IgD-negative memory B cell (primary cell): ENCODE measurements around the gene JAKMIP2. TPM values are rescaled to one million over a fixed set of nuclear protein-coding genes. Genes with fewer than 3 reads are reported as not detected.

Source experiments
- H3K27ac Mint-ChIP-seq, 3 donors: one replicate each; pipeline ENCODE4 v1.8.0; 2020 to 2022; ENCODE audit warnings: mild to moderate bottlenecking in 3 of 3, mixed read lengths in 3 of 3, moderate library complexity in 1 of 3
- H3K27me3 Mint-ChIP-seq: one replicate; pipeline ENCODE4 v1.8.0; 2021; ENCODE audit warnings: mixed read lengths
- H3K36me3 Mint-ChIP-seq: one replicate; pipeline ENCODE4 v1.8.0; 2020; ENCODE audit warnings: mild to moderate bottlenecking, mixed read lengths
- H3K4me1 Mint-ChIP-seq, 3 donors: one replicate each; pipeline ENCODE4 v1.8.0; 2020 to 2022; ENCODE audit warnings: mixed read lengths in 3 of 3, mild to moderate bottlenecking in 1 of 3
- H3K4me3 Mint-ChIP-seq, 4 donors: one replicate each; pipeline ENCODE4 v1.8.0; 2020 to 2022; ENCODE audit warnings: mild to moderate bottlenecking in 4 of 4, mixed read lengths in 4 of 4, moderate library complexity in 3 of 4
- H3K9me3 Mint-ChIP-seq, 3 donors: one replicate each; pipeline ENCODE4 v1.8.0; 2020 to 2021; ENCODE audit warnings: mixed read lengths in 3 of 3, mild to moderate bottlenecking in 1 of 3
- polyA plus RNA-seq: library from polyadenylated mRNA; unstranded; fragments of 300-500 nt; fragmentation: Illumina TruSeq; gene quantifications from one replicate; pipeline ENCODE4 v1.2.3, GENCODE V29; 2021

Gene JAKMIP2
- polyA plus RNA-seq, 1 donor from 2014 or later = 0.14 TPM

DNA sequence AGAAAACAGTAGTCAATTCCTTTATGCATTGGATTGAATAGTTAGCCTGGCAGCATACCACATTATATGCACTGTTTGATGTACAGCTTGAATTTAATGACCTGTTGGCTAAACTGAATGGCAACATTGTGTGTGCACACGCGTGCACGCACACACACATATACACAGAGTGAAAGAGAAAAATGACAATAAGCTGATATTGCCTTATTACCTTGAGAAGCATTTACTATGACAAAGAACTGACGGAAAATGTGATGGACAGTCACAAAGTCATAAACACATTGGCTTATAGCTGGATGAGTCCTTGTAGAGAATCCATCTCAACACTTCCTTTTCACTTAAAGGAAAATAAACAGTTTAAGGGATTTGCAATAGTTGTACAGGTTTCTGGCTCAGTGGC, 15.5 kb downstream of the JAKMIP2 start:
- Mint-ChIP-seq H3K4me3 (no peak overlapping the region), H3K4me1 (no peaks in the 10 kb centered on the region), H3K36me3 (no peaks in the 10 kb centered on the region), H3K27ac (no peak overlapping the region), H3K9me3 (no peaks in the 10 kb centered on the region), H3K27me3 (no peaks in the 10 kb centered on the region)

DNA sequence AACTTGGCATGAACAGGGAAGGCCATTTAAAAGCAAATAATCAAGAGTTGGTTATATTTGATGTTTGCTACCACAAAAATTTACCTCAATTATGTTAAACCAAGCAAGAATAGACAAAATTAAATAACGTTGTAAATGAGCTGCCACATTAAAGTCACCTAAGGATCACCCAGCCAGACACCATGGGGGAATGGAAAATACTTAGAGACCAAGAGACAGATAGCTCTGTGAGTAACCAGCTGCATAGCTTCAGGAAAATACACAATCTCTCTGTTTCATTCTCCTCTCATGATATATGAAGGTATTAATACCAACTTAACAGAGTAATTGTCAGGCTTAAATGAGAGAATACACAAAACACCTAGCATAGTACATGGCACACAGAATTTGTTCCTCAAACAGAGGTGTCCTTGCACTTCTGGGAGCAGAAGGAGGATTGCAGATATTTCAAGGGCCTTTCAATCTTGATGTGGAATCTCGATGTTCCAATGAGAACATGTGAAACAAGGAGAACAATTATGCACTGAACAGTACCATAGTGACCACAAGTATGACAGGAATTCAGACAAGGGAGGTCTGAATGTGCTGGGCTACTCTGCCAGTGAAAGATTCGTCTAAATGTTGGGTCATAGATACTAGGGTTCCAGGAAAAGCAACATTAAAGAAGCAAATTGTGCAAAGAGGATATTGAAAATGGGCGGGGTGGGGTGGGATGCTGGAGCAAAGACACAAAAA, 18.6 kb downstream of the JAKMIP2 start:
- no peaks in the 10 kb centered on the region for H3K4me1 Mint-ChIP-seq
- peaks cover 0 to under 1% (median 0%) of the 10 kb centered on the region in 3 donors for H3K9me3 Mint-ChIP-seq
- H3K4me3 Mint-ChIP-seq = no peak overlapping the region
- H3K27ac Mint-ChIP-seq = no peak overlapping the region
- H3K36me3 Mint-ChIP-seq = no peaks in the 10 kb centered on the region
- H3K27me3 Mint-ChIP-seq = no peaks in the 10 kb centered on the region

DNA sequence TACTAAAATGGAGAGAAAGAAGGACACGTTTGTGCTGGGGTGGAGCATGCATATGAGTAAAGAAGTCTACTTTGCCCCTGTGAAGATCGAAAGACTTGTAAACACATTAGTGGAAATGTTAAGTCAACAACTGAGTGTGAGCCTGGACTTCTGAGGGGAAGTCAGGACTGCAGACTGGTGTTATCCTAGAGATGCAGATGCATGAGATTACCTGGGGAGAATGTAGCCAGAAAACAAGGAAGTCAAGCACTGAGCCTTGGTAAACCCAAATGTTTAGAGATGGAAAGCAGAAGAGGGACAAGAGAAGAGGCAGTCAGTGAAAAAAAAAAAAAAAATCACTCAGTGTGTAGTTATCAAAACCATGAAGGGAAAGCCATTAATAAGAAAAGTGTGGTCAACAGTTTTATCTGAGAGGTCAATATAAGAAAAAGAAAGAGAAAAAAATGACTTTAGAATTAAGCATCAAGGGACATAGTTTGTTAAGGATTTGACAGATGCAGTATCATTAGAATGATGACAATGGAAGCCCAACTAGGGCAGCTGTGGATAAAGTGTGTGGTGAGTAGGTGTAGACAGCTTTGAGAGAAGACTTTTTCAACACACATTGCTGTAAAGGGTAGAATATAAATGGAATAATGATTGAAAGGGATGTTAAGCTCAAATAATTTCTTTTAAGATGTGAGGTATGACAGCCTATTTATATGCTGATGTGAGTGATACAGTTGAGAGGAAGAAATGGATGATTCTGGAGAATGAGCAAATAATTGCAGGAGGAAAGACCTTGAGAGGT, 22.2 kb downstream of the JAKMIP2 start:
- Mint-ChIP-seq H3K36me3 (no peaks in the 10 kb centered on the region), H3K27me3 (no peaks in the 10 kb centered on the region), H3K4me3 (no peak overlapping the region), H3K4me1 (no peaks in the 10 kb centered on the region), H3K27ac (no peak overlapping the region), H3K9me3 (peaks cover 0 to 3% (median 0%) of the 10 kb centered on the region in 3 donors)

DNA sequence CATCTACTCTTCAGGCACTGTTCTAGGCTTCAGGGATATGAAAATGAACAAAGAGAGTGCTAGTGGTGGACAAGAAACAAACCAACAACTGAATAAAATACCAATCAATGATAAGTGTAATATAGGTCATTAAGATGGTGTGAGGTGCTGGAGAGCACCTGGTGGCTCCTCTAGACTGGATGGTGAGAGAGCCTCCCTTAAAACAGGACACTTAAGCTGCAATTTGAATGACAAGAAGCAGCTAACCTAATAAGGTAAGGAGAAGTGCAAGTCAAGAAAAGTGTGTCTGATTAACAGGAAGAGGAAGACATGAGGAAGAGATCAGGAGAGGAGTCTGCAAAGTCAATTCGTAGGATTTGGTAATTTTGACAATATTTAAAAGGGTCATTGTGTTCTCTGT, 23.1 kb downstream of the JAKMIP2 start:
- Mint-ChIP-seq H3K4me3 (no peak overlapping the region), H3K4me1 (no peaks in the 10 kb centered on the region), H3K27me3 (no peaks in the 10 kb centered on the region), H3K36me3 (no peaks in the 10 kb centered on the region), H3K9me3 (peaks cover 0 to 3% (median 0%) of the 10 kb centered on the region in 3 donors), H3K27ac (no peak overlapping the region)

DNA sequence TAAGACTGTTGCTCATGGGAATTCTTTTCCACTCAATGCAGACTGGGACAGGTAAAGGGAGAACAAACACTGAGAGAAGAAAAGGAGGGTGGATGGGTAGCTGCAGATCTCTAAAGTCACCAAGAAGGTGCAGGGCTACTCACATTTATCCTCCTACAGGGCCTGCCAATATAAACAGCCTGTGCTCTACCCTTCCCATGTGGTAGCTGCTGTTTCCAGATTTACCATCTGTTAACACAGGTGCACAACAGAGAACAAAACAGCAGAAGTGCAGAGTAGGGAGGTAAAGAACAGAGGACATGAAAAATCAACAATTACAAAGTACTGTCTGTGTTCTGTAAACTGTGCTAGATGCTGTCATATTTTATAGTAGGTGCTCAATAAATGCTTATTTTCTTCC, 26.0 kb downstream of the JAKMIP2 start:
- H3K27me3 Mint-ChIP-seq = no peaks in the 10 kb centered on the region
- H3K4me1 Mint-ChIP-seq = no peaks in the 10 kb centered on the region
- peaks cover 3% of the 10 kb centered on the region for H3K36me3 Mint-ChIP-seq
- no peak overlapping the region for H3K4me3 Mint-ChIP-seq
- H3K27ac Mint-ChIP-seq = no peak overlapping the region
- H3K9me3 Mint-ChIP-seq = peaks cover 0 to 3% (median 0%) of the 10 kb centered on the region in 3 donors

DNA sequence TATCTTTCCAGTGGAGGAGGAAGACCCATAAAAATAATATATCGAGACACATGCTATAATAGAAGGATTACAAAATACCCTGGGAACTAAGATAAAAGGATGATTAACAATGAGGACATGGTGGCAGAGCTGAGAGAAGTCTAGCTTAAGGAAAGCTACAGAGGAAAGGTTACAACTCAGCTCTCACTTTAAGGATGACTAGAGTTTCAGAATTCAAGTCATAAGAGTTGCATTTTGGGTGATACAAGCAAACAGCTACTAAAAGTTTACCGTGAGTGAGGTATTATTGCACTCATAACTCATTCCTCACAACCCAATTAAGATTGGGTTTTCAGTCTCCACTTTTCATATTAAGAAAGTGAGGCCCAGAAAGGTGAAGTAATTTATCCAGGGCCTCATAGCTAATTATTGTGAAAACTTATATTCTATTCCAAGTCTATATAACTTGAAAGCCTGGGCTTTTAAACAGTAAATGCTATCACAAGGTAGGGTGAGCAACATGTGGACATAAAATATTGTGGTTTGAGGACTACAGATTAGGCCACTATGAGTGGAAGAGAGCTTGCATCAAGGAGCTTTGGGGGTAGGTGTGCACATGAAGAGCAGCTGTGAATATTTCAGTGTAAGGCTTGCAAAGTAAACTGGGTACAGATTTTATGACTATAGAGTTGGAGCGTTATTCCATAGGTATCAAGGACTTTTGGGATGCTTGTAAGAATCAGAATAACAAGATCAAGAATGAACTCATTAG, 28.0 kb downstream of the JAKMIP2 start:
- Mint-ChIP-seq H3K4me1 (no peaks in the 10 kb centered on the region), H3K9me3 (peaks cover 0 to 3% (median 0%) of the 10 kb centered on the region in 3 donors), H3K36me3 (peaks cover 7% of the 10 kb centered on the region), H3K27ac (no peak overlapping the region), H3K27me3 (no peaks in the 10 kb centered on the region), H3K4me3 (no peak overlapping the region)

DNA sequence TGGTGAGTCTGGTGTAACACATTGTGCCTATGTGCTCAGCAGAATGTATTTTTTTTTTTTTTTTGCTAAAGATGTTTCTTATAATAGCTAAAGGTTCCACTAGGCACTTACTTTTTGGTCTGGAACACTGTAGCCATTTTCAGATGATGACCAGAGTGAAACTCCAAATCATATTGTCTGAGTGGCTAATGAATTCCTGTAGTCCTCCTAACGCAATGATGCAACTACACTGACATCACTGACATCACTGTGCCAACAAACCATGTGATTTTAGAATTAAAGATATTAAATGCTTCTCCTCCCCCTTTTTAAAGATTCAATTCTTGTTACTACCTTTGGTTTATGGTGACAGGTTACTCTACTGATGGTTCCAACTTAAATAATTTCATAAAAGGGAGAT, 28.8 kb downstream of the JAKMIP2 start:
- H3K27me3 Mint-ChIP-seq = no peaks in the 10 kb centered on the region
- H3K27ac Mint-ChIP-seq = no peak overlapping the region
- H3K4me3 Mint-ChIP-seq = no peak overlapping the region
- no peaks in the 10 kb centered on the region for H3K4me1 Mint-ChIP-seq
- H3K36me3 Mint-ChIP-seq = peaks cover 7% of the 10 kb centered on the region
- H3K9me3 Mint-ChIP-seq = peaks cover 0 to under 1% (median 0%) of the 10 kb centered on the region in 3 donors

DNA sequence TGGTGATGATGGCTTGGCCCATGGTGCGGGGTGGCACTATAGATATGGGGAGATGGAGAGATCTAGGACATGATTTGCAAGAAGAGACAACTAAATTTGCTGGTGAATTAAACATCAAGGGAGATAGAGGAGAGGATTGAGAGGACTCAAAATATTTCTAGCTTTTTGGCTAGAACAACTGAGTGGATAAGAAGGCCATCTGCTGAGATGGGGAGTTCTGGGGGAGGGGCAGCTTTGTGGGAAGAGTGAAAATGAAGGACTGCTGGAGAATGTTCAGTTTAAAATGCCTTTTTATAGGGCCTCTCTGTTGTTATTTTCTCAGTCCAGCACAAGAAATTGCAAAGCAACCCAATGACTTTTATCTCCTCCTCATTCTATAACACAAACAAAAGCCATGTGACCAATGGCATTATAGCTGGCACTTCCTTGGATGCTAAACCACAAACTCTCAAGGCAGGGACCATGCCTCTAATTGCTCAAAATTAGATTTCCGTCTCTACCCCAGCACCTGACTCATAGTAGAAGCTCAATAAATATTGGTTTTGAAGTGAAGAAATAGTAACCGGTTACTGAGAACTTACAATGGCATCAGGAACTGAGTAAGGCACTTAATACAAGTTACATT, 29.8 kb downstream of the JAKMIP2 start:
- no peaks in the 10 kb centered on the region for H3K4me1 Mint-ChIP-seq
- H3K27me3 Mint-ChIP-seq = no peaks in the 10 kb centered on the region
- no peaks in the 10 kb centered on the region for H3K9me3 Mint-ChIP-seq
- H3K4me3 Mint-ChIP-seq = no peak overlapping the region
- no peak overlapping the region for H3K27ac Mint-ChIP-seq
- H3K36me3 Mint-ChIP-seq = peaks cover 7% of the 10 kb centered on the region

DNA sequence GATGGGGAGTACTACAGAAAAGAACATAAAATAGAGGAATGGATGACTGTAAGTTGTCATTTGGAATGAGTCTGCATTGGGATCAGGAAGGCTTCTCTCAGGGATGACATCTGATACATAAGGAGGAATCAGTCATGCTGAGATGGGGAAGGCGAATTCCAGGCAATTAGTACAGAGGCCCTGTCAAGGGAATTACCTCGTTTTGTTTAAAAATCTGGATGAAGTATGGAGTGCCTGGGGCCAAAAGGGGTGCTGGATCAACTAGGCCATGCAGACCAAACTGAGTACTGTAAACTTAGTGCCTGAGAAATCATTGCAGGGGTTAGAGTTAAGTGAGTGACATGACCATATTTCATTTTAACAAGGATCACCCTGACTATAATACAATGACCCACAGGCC, 30.5 kb downstream of the JAKMIP2 start:
- no peak overlapping the region for H3K4me3 Mint-ChIP-seq
- no peaks in the 10 kb centered on the region for H3K4me1 Mint-ChIP-seq
- no peaks in the 10 kb centered on the region for H3K27me3 Mint-ChIP-seq
- H3K9me3 Mint-ChIP-seq = no peaks in the 10 kb centered on the region
- peaks cover 7% of the 10 kb centered on the region for H3K36me3 Mint-ChIP-seq
- H3K27ac Mint-ChIP-seq = no peak overlapping the region

DNA sequence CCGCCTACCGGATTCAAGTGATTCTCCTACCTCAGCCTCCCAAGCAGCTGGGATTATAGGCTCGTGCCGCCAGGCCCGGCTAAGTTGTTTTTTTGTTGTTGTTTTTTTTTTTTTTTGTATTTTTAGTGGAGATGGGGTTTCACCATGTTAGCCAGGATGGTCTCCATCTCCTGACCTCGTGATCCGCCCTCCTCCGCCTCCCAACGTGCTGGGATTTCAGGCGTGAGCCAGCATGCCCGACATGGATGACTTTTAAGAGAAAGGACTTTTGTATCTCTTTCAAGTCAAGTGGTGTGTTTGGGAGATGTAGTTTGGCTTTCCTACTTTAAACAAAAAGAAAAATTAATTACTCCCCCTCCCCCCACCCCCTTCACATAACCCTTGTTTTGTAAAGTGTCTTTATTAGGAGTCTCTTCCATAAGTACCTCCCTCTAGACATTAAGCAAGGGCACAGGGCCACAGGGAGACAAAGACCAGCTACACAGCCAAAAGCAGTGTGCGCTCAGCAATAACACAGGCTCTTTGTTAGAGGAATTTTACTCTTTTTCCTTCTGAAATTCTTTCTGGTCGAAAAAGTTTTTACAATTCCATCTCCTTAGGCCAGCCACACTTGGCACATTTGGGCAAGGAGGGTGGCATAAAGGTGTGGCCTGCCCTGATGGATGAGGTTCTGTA, 31.2 kb downstream of the JAKMIP2 start:
- no peak overlapping the region for H3K4me3 Mint-ChIP-seq

DNA sequence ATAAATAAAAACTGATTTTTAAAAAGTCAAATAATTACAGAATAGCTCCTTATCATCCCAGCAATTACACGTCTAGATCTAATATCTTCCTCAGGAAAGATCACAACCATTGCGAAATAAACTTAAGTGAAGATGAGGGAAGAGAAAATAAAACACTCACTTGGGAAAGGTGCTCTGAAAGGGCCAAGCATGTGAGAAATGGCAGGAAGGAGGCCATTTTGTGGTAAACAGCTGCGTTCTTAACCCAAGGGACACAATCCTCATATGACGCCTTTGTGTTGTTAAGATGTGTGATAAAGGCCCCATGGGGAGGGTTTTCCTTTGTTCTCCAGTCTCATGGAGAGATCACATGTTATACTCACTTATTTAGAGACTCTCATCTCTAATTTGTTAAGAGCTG, 32.5 kb downstream of the JAKMIP2 start:
- Mint-ChIP-seq H3K4me1 (no peaks in the 10 kb centered on the region), H3K36me3 (peaks cover 7% of the 10 kb centered on the region), H3K27ac (no peak overlapping the region), H3K9me3 (no peaks in the 10 kb centered on the region), H3K27me3 (no peaks in the 10 kb centered on the region), H3K4me3 (no peak overlapping the region)

More for the DNA sequence above, 31.2 kb downstream of the JAKMIP2 start:
- H3K4me1 Mint-ChIP-seq = no peaks in the 10 kb centered on the region
- no peaks in the 10 kb centered on the region for H3K27me3 Mint-ChIP-seq
- no peaks in the 10 kb centered on the region for H3K9me3 Mint-ChIP-seq
- H3K36me3 Mint-ChIP-seq = peaks cover 7% of the 10 kb centered on the region
- no peak overlapping the region for H3K27ac Mint-ChIP-seq

DNA sequence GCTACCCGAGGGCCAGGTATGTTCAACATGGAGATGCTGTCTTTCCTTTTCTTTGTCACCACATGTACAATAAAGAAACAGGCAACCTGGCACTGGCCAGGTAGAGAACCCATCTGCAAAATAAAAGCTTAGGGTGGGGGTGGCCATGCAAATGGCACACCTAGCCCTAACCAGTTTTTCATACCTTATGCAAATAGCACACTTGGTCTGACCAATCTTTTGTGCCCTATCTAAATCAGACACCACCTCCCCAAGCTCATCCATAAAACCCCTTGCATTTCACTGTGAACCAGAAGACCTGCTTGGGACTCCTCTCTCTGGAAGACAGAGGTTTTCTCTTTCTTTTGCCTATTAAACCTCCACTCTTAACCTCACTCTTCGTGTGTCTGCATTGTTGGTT, 33.9 kb downstream of the JAKMIP2 start:
- Mint-ChIP-seq H3K36me3 (peaks cover 9% of the 10 kb centered on the region), H3K9me3 (no peaks in the 10 kb centered on the region), H3K27me3 (no peaks in the 10 kb centered on the region), H3K4me1 (no peaks in the 10 kb centered on the region), H3K4me3 (no peak overlapping the region), H3K27ac (no peak overlapping the region)

DNA sequence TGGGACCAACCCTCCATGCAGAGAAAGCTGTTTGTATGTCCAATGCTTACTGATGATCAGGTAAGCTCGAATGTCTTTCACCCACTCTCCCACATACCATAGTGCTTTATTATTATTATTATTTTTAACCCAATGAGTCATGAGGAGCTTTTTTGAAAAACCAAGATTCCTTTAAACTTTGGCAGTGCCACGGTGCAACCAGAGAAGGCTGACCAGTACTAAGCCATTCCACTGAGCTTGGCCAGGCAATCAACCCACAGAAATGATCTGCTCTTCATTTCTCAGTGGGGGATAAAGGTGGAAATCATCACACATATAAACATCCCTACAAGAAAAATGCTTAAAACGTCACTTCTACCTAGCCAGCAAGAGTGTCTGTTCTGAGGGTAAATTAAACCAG, 35.5 kb downstream of the JAKMIP2 start:
- Mint-ChIP-seq H3K9me3 (no peaks in the 10 kb centered on the region), H3K27ac (no peak overlapping the region), H3K4me3 (no peak overlapping the region), H3K27me3 (no peaks in the 10 kb centered on the region), H3K4me1 (no peaks in the 10 kb centered on the region), H3K36me3 (peaks cover 9% of the 10 kb centered on the region)

DNA sequence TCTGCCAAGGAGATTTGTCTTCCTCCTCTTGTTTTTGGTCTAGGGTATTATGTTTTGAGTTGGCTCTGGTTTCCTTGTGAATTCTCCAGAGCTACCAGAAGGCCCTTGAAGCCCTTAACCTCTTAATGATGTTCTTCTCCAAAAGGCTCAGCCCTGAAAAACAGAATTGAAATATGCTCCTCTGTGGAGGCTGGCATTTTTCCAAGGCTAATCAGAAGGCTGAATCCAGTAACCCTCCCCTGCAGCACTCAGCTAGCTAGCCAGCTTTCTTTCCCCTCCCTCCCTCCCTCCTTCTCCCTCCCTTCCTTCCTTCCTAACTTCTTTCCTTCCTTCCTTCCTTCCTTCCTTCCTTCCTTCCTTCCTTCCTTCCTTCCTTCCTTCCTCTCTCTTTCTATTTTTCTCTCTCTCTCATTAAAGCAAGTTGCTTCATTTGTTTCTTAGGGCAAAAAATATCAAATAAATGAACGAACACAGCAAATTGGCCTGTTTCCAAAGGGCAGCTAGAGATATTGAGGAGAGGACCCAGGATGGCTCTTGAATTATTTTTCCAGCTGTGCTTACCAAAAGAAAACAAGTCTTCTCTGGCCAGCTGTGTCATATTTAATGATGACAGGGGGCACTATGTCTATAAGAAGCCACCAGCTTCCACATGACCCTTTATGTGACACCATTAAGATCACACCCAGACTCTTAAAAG, 38.7 kb downstream of the JAKMIP2 start:
- H3K27me3 Mint-ChIP-seq = no peaks in the 10 kb centered on the region
- peaks cover 0 to 3% (median 2%) of the 10 kb centered on the region in 3 donors for H3K9me3 Mint-ChIP-seq
- no peak overlapping the region for H3K27ac Mint-ChIP-seq
- H3K36me3 Mint-ChIP-seq = peaks cover 2% of the 10 kb centered on the region
- H3K4me1 Mint-ChIP-seq = no peaks in the 10 kb centered on the region
- no peak overlapping the region for H3K4me3 Mint-ChIP-seq
